ENCODE measurements around the gene CYP17A1.

Gene CYP17A1

DNA sequence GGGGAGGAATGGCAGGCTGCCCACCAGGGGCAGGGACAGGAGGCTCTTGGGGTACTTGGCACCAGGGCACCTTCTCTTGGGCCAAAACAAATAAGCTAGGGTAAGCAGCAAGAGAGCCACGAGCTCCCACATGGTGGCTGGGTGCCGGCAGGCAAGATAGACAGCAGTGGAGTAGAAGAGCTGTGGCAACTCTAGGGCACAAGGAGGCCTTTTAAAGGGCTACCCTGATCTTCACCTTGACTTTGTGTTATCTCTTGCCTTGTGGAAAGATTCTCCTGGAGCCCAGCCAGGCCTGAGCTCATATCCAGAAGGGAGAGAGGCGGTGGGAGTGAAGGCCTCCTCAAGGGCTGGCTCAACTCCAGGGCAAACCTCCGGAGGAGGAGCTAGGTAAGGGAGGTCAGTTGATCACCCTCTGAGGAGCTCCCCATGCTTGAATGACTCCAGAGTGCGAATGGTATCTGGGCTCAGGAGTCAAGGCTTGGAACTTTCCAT, at the start of gene CYP17A1:
Gene CYP17A1 (minus strand): TSS at position 184 of the 492 bp plus-strand sequence. CDS start 52 bp downstream, at position 132.
- Histone ChIP-seq H3K27me3 (ENCODE audit: control insufficient read depth in 1 of 2, insufficient read depth in 2 of 2, low read length in 2 of 2) (no peaks in the 10 kb centered on the region), H3K36me3 (ENCODE audit: control insufficient read depth in 1 of 2, insufficient read depth in 2 of 2, low read length in 2 of 2) (no peaks in the 10 kb centered on the region), H3K27ac (ENCODE audit: low read depth, low read length) (no peak within 1 kb of the TSS), H3K9ac (ENCODE audit: low read depth in 1 of 2, low read length in 2 of 2) (no peak within 1 kb of the TSS), H3K4me3 (ENCODE audit: low read depth in 1 of 2, low read length in 2 of 2) (no peak within 1 kb of the TSS), H3K9me3 (ENCODE audit: control insufficient read depth in 1 of 2, low read length in 2 of 2) (peaks cover 6 to 11% of the 10 kb centered on the region in 2 donors), H3K4me1 (ENCODE audit: control insufficient read depth in 1 of 2, insufficient read depth in 2 of 2, low read length in 2 of 2) (peaks cover 0 to 5% of the 10 kb centered on the region in 2 donors)

GRCh38 chr10:102880256-102880655, 43.0 kb upstream of the CYP17A1 start:
- H3K4me1 ChIP-seq (ENCODE audit: control insufficient read depth in 1 of 2, insufficient read depth in 2 of 2, low read length in 2 of 2): no peaks in the 10 kb centered on the region
- no peak overlapping the region for H3K27ac ChIP-seq (ENCODE audit: low read depth, low read length)
- no peak overlapping the region for H3K9ac ChIP-seq (ENCODE audit: low read depth in 1 of 2, low read length in 2 of 2)
- H3K36me3 ChIP-seq (ENCODE audit: control insufficient read depth in 1 of 2, insufficient read depth in 2 of 2, low read length in 2 of 2): peaks cover 4 to 6% of the 10 kb centered on the region in 2 donors
- no peaks in the 10 kb centered on the region for H3K27me3 ChIP-seq (ENCODE audit: control insufficient read depth in 1 of 2, insufficient read depth in 2 of 2, low read length in 2 of 2)
- H3K9me3 ChIP-seq (ENCODE audit: control insufficient read depth in 1 of 2, low read length in 2 of 2): no peaks in the 10 kb centered on the region
- no peak overlapping the region for H3K4me3 ChIP-seq (ENCODE audit: low read depth in 1 of 2, low read length in 2 of 2)

DNA sequence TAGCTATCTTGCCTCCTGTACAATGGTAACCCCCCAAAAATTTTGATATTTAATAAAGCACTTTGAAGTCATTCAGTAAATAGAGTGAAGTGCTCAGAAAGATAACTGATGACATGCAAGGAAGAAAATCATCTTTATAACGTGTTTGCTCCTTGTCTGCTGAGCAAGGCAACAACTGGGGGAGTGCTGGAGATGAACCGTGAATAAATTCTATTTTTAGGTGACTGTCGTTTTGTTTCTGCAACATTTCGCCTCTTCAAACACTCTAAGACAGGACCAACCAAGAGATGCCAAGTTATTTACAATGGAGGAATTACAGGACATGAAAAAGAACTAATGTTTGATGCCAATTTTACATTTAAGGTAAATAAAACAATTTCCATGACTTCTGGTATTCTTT, 41.4 kb upstream of the CYP17A1 start:
- no peaks in the 10 kb centered on the region for H3K9me3 ChIP-seq (ENCODE audit: control insufficient read depth in 1 of 2, low read length in 2 of 2)
- no peaks in the 10 kb centered on the region for H3K27me3 ChIP-seq (ENCODE audit: control insufficient read depth in 1 of 2, insufficient read depth in 2 of 2, low read length in 2 of 2)
- H3K9ac ChIP-seq (ENCODE audit: low read depth in 1 of 2, low read length in 2 of 2): no peak overlapping the region
- H3K4me1 ChIP-seq (ENCODE audit: control insufficient read depth in 1 of 2, insufficient read depth in 2 of 2, low read length in 2 of 2): no peaks in the 10 kb centered on the region
- no peak overlapping the region for H3K27ac ChIP-seq (ENCODE audit: low read depth, low read length)
- no peak overlapping the region for H3K4me3 ChIP-seq (ENCODE audit: low read depth in 1 of 2, low read length in 2 of 2)
- H3K36me3 ChIP-seq (ENCODE audit: control insufficient read depth in 1 of 2, insufficient read depth in 2 of 2, low read length in 2 of 2): peaks cover 4 to 6% of the 10 kb centered on the region in 2 donors

- no peak overlapping the region for H3K9ac ChIP-seq (ENCODE audit: low read depth in 1 of 2, low read length in 2 of 2)
- H3K27ac ChIP-seq (ENCODE audit: low read depth, low read length): no peak overlapping the region
- no peaks in the 10 kb centered on the region for H3K4me1 ChIP-seq (ENCODE audit: control insufficient read depth in 1 of 2, insufficient read depth in 2 of 2, low read length in 2 of 2)
- no peak overlapping the region for H3K4me3 ChIP-seq (ENCODE audit: low read depth in 1 of 2, low read length in 2 of 2)
- H3K36me3 ChIP-seq (ENCODE audit: control insufficient read depth in 1 of 2, insufficient read depth in 2 of 2, low read length in 2 of 2): peaks cover 4 to 6% of the 10 kb centered on the region in 2 donors
- H3K27me3 ChIP-seq (ENCODE audit: control insufficient read depth in 1 of 2, insufficient read depth in 2 of 2, low read length in 2 of 2): no peaks in the 10 kb centered on the region
- no peaks in the 10 kb centered on the region for H3K9me3 ChIP-seq (ENCODE audit: control insufficient read depth in 1 of 2, low read length in 2 of 2)
These were observed 39.5 kb upstream of the CYP17A1 start for GRCh38 chr10:102876747-102877153.

GRCh38 chr10:102872163-102872562, 35.0 kb upstream of the CYP17A1 start:
- Histone ChIP-seq H3K27ac (ENCODE audit: low read depth, low read length) (no peak overlapping the region), H3K9me3 (ENCODE audit: control insufficient read depth in 1 of 2, low read length in 2 of 2) (no peaks in the 10 kb centered on the region), H3K9ac (ENCODE audit: low read depth in 1 of 2, low read length in 2 of 2) (no peak overlapping the region), H3K4me1 (ENCODE audit: control insufficient read depth in 1 of 2, insufficient read depth in 2 of 2, low read length in 2 of 2) (peaks cover 0 to 9% of the 10 kb centered on the region in 2 donors), H3K4me3 (ENCODE audit: low read depth in 1 of 2, low read length in 2 of 2) (no peak overlapping the region), H3K36me3 (ENCODE audit: control insufficient read depth in 1 of 2, insufficient read depth in 2 of 2, low read length in 2 of 2) (no peaks in the 10 kb centered on the region), H3K27me3 (ENCODE audit: control insufficient read depth in 1 of 2, insufficient read depth in 2 of 2, low read length in 2 of 2) (no peaks in the 10 kb centered on the region)

DNA sequence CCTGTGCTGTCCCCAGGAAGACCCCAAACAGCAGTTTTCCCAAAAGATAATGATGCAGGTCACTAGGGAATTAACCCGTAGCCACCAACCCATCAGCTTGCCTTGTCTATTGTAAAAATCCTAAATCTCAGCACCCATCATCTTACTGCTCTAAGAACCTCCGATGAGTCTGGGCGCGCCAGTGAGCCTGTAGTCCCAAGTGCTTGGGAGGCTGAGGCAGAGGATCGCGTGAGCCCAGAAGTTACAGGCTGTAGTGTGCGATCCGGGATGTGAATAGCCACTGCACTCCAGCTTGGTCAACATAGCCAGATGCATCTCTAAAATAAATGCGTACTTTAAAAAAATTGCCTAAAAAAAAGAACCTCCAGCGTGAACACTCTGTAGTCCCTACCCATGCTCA, 33.0 kb upstream of the CYP17A1 start:
- no peak overlapping the region for H3K9ac ChIP-seq (ENCODE audit: low read depth in 1 of 2, low read length in 2 of 2)
- peak overlapping the region; percentile 75 to 76 for H3K4me3 ChIP-seq (ENCODE audit: low read depth in 1 of 2, low read length in 2 of 2)
- H3K27me3 ChIP-seq (ENCODE audit: control insufficient read depth in 1 of 2, insufficient read depth in 2 of 2, low read length in 2 of 2): no peaks in the 10 kb centered on the region
- no peaks in the 10 kb centered on the region for H3K9me3 ChIP-seq (ENCODE audit: control insufficient read depth in 1 of 2, low read length in 2 of 2)
- peaks cover 0 to 9% of the 10 kb centered on the region in 2 donors for H3K4me1 ChIP-seq (ENCODE audit: control insufficient read depth in 1 of 2, insufficient read depth in 2 of 2, low read length in 2 of 2)
- no peak overlapping the region for H3K27ac ChIP-seq (ENCODE audit: low read depth, low read length)
- no peaks in the 10 kb centered on the region for H3K36me3 ChIP-seq (ENCODE audit: control insufficient read depth in 1 of 2, insufficient read depth in 2 of 2, low read length in 2 of 2)

- Histone ChIP-seq H3K4me3 (ENCODE audit: low read depth in 1 of 2, low read length in 2 of 2) (peak within 1 kb of the TSS; percentile 75 to 76), H3K9ac (ENCODE audit: low read depth in 1 of 2, low read length in 2 of 2) (peak within 1 kb of the TSS; percentile 41 to 54), H3K4me1 (ENCODE audit: control insufficient read depth in 1 of 2, insufficient read depth in 2 of 2, low read length in 2 of 2) (peaks cover 0 to 9% of the 10 kb centered on the region in 2 donors), H3K27me3 (ENCODE audit: control insufficient read depth in 1 of 2, insufficient read depth in 2 of 2, low read length in 2 of 2) (no peaks in the 10 kb centered on the region), H3K27ac (ENCODE audit: low read depth, low read length) (no peak within 1 kb of the TSS), H3K9me3 (ENCODE audit: control insufficient read depth in 1 of 2, low read length in 2 of 2) (no peaks in the 10 kb centered on the region), H3K36me3 (ENCODE audit: control insufficient read depth in 1 of 2, insufficient read depth in 2 of 2, low read length in 2 of 2) (no peaks in the 10 kb centered on the region)
These were observed 32.3 kb upstream of the CYP17A1 start, which contains the start of gene AS3MT for GRCh38 chr10:102869258-102870198. AS3MT (plus strand) TSS chr10:102869470; CDS start chr10:102869593, 123 bp downstream.

DNA sequence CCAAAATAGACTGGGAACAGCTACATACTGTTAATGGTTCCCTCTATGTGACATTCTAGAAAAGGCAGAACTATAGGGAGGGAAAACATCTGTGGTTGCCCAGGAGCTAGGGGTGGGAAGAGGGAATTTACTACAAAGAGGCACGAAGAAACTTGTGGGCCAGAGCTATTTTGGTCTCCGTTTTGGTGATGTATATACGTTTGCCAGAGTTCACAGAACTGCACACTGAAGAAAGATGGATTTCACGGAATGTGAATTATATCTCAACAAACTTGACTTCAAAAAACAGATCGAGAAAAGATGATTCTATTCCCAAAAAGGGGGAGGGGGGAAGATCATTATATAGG, 31.7 kb upstream of the CYP17A1 start:
- peaks cover 0 to 9% of the 10 kb centered on the region in 2 donors for H3K4me1 ChIP-seq (ENCODE audit: control insufficient read depth in 1 of 2, insufficient read depth in 2 of 2, low read length in 2 of 2)

GRCh38 chr10:102865620-102866019, 28.4 kb upstream of the CYP17A1 start:
- Histone ChIP-seq H3K36me3 (ENCODE audit: control insufficient read depth in 1 of 2, insufficient read depth in 2 of 2, low read length in 2 of 2) (peaks cover 7 to 14% of the 10 kb centered on the region in 2 donors), H3K9me3 (ENCODE audit: control insufficient read depth in 1 of 2, low read length in 2 of 2) (no peaks in the 10 kb centered on the region), H3K4me1 (ENCODE audit: control insufficient read depth in 1 of 2, insufficient read depth in 2 of 2, low read length in 2 of 2) (peaks cover 0 to 9% of the 10 kb centered on the region in 2 donors), H3K9ac (ENCODE audit: low read depth in 1 of 2, low read length in 2 of 2) (no peak overlapping the region), H3K27me3 (ENCODE audit: control insufficient read depth in 1 of 2, insufficient read depth in 2 of 2, low read length in 2 of 2) (no peaks in the 10 kb centered on the region), H3K27ac (ENCODE audit: low read depth, low read length) (no peak overlapping the region), H3K4me3 (ENCODE audit: low read depth in 1 of 2, low read length in 2 of 2) (no peak overlapping the region)

More for the DNA sequence above, 31.7 kb upstream of the CYP17A1 start:
- Histone ChIP-seq H3K4me3 (ENCODE audit: low read depth in 1 of 2, low read length in 2 of 2) (peak overlapping the region; percentile 75 to 76), H3K27me3 (ENCODE audit: control insufficient read depth in 1 of 2, insufficient read depth in 2 of 2, low read length in 2 of 2) (no peaks in the 10 kb centered on the region), H3K27ac (ENCODE audit: low read depth, low read length) (no peak overlapping the region), H3K36me3 (ENCODE audit: control insufficient read depth in 1 of 2, insufficient read depth in 2 of 2, low read length in 2 of 2) (peaks cover 0 to under 1% of the 10 kb centered on the region in 2 donors), H3K9me3 (ENCODE audit: control insufficient read depth in 1 of 2, low read length in 2 of 2) (no peaks in the 10 kb centered on the region), H3K9ac (ENCODE audit: low read depth in 1 of 2, low read length in 2 of 2) (peak overlapping the region; percentile 28 to 41)

DNA sequence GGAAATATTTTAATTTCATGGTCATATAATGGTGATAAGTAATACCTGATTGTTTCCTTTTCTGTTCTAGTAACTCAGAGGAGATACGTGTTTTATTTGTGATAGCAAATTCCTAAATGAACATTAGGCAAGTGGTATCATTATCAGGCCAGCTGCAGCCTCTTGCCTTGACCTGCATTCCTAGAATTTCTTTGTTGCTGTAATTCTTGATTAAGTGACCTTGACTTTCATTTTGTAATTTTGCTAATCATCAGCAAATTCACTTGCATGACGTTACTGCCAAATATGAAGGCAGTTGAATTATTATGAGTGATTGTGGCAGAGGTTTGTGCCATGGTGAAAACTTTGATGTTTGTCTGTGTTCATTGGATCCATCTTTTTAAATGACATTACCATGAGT, 26.4 kb upstream of the CYP17A1 start:
- no peak overlapping the region for H3K9ac ChIP-seq (ENCODE audit: low read depth in 1 of 2, low read length in 2 of 2)
- H3K27me3 ChIP-seq (ENCODE audit: control insufficient read depth in 1 of 2, insufficient read depth in 2 of 2, low read length in 2 of 2): no peaks in the 10 kb centered on the region
- H3K36me3 ChIP-seq (ENCODE audit: control insufficient read depth in 1 of 2, insufficient read depth in 2 of 2, low read length in 2 of 2): peaks cover 10 to 16% of the 10 kb centered on the region in 2 donors
- H3K27ac ChIP-seq (ENCODE audit: low read depth, low read length): no peak overlapping the region
- no peaks in the 10 kb centered on the region for H3K9me3 ChIP-seq (ENCODE audit: control insufficient read depth in 1 of 2, low read length in 2 of 2)
- no peaks in the 10 kb centered on the region for H3K4me1 ChIP-seq (ENCODE audit: control insufficient read depth in 1 of 2, insufficient read depth in 2 of 2, low read length in 2 of 2)
- no peak overlapping the region for H3K4me3 ChIP-seq (ENCODE audit: low read depth in 1 of 2, low read length in 2 of 2)
